ENCODE data around the gene TPRG1. TPM values are rescaled to one million over a fixed set of nuclear protein-coding genes. Genes with fewer than 3 reads are reported as not detected.

TPRG1 gene
- total and polyA plus RNA-seq, 2 of the 8 experiments (the other 6 are each of a cell fraction or from before 2014, with no cell fraction given) = 0.37 to 0.47 TPM

DNA sequence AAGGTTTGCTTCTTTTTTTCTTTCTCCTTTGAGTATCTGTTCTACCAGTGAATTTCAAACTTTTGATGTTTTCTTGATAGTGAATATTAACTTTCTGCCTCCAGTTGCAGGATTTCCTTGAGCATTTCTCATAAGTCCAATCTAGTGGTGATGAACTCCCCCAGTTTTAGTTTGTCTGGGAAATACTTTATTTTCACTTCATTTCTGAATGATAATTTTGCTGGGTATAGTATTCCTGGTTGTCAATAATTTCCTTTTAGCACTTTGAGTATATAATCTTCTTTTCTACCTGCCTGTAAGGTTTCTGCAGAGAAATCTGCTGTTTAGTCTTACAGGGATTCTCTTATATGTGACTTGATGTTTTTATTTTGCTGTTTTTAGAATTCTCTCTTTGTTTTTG, 21.0 kb downstream of the TPRG1 start:
- no peaks in the 10 kb centered on the region for H3K27me3 ChIP-seq (replicated peaks in 1 of 4; ENCODE audit: control insufficient read depth in 3 of 4, extremely low read depth in 1 of 4, insufficient read depth in 3 of 4, low read length in 3 of 4)
- H3K79me1 ChIP-seq (ENCODE audit: low read depth, low read length) = no peaks in the 10 kb centered on the region
- no peak overlapping the region for H2BK15ac ChIP-seq (ENCODE audit: low read length)
- no peak overlapping the region for H4K8ac ChIP-seq (ENCODE audit: extremely low read depth, insufficient read depth, low read length)
- no peak overlapping the region for H3K4me3 ChIP-seq (ENCODE audit: extremely low read depth in 1 of 4, insufficient read depth in 2 of 4, low read depth in 3 of 4, low read length in 4 of 4)
- H3K9me3 ChIP-seq (ENCODE audit: insufficient read depth in 2 of 2, low read depth in 1 of 2, low read length in 1 of 2) = peaks cover 13% of the 10 kb centered on the region in 2 experiments; a peak in 3 of 4 replicates
- no peak overlapping the region for H3K18ac ChIP-seq (ENCODE audit: extremely low read depth, low read length)
- H4K5ac ChIP-seq (ENCODE audit: insufficient read length, low read depth, low read length) = no peak overlapping the region
- H3K23ac ChIP-seq (ENCODE audit: insufficient read length) = no peak overlapping the region
- H3K9ac ChIP-seq (replicated peaks in 1 of 4; ENCODE audit: extremely low read depth in 1 of 4, low read depth in 3 of 4, low read length in 3 of 4) = no peak overlapping the region
- H3K4me2 ChIP-seq (ENCODE audit: insufficient read depth in 1 of 2, low read depth in 2 of 2, low read length in 2 of 2) = no peak overlapping the region
- no peak overlapping the region for H2BK120ac ChIP-seq (replicated peaks; ENCODE audit: low read depth, low read length)
- no peak overlapping the region for H4K91ac ChIP-seq (replicated peaks; ENCODE audit: insufficient read length, low read length)
- no peaks in the 10 kb centered on the region for H3K36me3 ChIP-seq (ENCODE audit: control insufficient read depth in 2 of 4, insufficient read depth in 4 of 4, low read length in 3 of 4)
- no peaks in the 10 kb centered on the region for H3K23me2 ChIP-seq (ENCODE audit: low read depth, low read length)
- no peak overlapping the region for H2BK5ac ChIP-seq (ENCODE audit: low read depth, low read length)
- no peaks in the 10 kb centered on the region for H4K20me1 ChIP-seq (replicated peaks in 1 of 2; ENCODE audit: control insufficient read depth in 1 of 2, insufficient read depth in 2 of 2, low read length in 2 of 2)
- H2AFZ ChIP-seq (ENCODE audit: low read length) = no peak overlapping the region
- no peak overlapping the region for H3K14ac ChIP-seq (ENCODE audit: insufficient read length)
- POLR2A ChIA-PET (ENCODE audit: partially characterized antibody) = no interaction called here
- no peak overlapping the region for H2AK5ac ChIP-seq (ENCODE audit: low read depth, low read length)
- DNase-seq (ENCODE audit: low read depth in 1 of 2, low spot score in 2 of 2) = no peak
- H2BK12ac ChIP-seq (ENCODE audit: low read depth, low read length) = no peak overlapping the region
- H3K56ac ChIP-seq (replicated peaks; ENCODE audit: insufficient read length, low read depth, low read length) = no peak overlapping the region
- no peaks in the 10 kb centered on the region for H3K79me2 ChIP-seq (ENCODE audit: control insufficient read depth in 1 of 2, insufficient read depth in 2 of 2, low read length in 2 of 2)
- H3K4me1 ChIP-seq (replicated peaks in 1 of 4; ENCODE audit: control insufficient read depth in 3 of 4, insufficient read depth in 4 of 4, low read length in 3 of 4) = no peaks in the 10 kb centered on the region
- no peak overlapping the region for H3K27ac ChIP-seq (ENCODE audit: low read depth, low read length)
- H2BK20ac ChIP-seq (ENCODE audit: low read length) = no peak overlapping the region
- H3K4ac ChIP-seq (replicated peaks; ENCODE audit: insufficient read length, low read depth, low read length) = no peak overlapping the region
- no peak for FAIRE-seq
- CTCF ChIA-PET (ENCODE audit: partially characterized antibody) = interaction anchor here (2.0 to 3.6 kb wide), 2 partner anchors 24 to 151 kb away, joined by 9 to 15 read pairs; no protein-coding TSS in a partner anchor
- TF ChIP-seq SAP30 (IDR thresholded peaks at IDR 0.05; ENCODE audit: insufficient read depth, insufficient replicate concordance, low read length) (no peak), YY1 (IDR thresholded peaks at IDR 0.05; ENCODE audit: low read depth, low read length) (no peak), SIRT6 (IDR thresholded peaks at IDR 0.05; ENCODE audit: low read length) (no peak), CREB1 (IDR thresholded peaks at IDR 0.05) (no peak), BCL11A (IDR thresholded peaks at IDR 0.05; ENCODE audit: low read depth in 2 of 2, low read length in 2 of 2) (no peak), TCF12 (IDR thresholded peaks at IDR 0.05; ENCODE audit: low read depth, low read length) (no peak), CBX5 (IDR thresholded peaks at IDR 0.05; ENCODE audit: low read depth, low read length) (no peak), KDM1A (IDR thresholded peaks at IDR 0.05; ENCODE audit: borderline replicate concordance, low read length) (no peak), SP4 (IDR thresholded peaks at IDR 0.05; ENCODE audit: low read length) (no peak), ATF3 (IDR thresholded peaks at IDR 0.05; ENCODE audit: insufficient read depth, low read depth, low read length) (no peak), GTF2F1 (IDR thresholded peaks at IDR 0.05; ENCODE audit: borderline replicate concordance, low read depth, low read length) (no peak), KDM5A (IDR thresholded peaks at IDR 0.05; ENCODE audit: low read length) (no peak)
- TF ChIP-seq, protein P1, sequence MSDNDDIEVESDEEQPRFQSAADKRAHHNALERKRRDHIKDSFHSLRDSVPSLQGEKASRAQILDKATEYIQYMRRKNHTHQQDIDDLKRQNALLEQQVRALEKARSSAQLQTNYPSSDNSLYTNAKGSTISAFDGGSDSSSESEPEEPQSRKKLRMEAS (IDR thresholded peaks at IDR 0.05) = no peak
- TF ChIP-seq, protein P2, sequence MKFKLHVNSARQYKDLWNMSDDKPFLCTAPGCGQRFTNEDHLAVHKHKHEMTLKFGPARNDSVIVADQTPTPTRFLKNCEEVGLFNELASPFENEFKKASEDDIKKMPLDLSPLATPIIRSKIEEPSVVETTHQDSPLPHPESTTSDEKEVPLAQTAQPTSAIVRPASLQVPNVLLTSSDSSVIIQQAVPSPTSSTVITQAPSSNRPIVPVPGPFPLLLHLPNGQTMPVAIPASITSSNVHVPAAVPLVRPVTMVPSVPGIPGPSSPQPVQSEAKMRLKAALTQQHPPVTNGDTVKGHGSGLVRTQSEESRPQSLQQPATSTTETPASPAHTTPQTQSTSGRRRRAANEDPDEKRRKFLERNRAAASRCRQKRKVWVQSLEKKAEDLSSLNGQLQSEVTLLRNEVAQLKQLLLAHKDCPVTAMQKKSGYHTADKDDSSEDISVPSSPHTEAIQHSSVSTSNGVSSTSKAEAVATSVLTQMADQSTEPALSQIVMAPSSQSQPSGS (IDR thresholded peaks at IDR 0.05; ENCODE audit: low read length) = no peak

All from H1 (cell line).